ENCODE data around the gene GRK4.
"Not testable (repeated sequence)": the region's sequence is repeated elsewhere in the genome, so short reads cannot be mapped to it uniquely, and the experiment has no call there.

Gene GRK4

GRCh38 chr4:2930135-2930757 is 33.1 kb upstream of the GRK4 start:
- DNase-seq (ENCODE audit: insufficient read length, low spot score) (no peak), FAIRE-seq (no peak)

- FAIRE-seq: no peak
- no peak for DNase-seq (ENCODE audit: insufficient read length, low spot score)
Measured at GRCh38 chr4:2930758-2931511, 32.4 kb upstream of the GRK4 start.

GRCh38 chr4:2931512-2932301 is 31.7 kb upstream of the GRK4 start:
- FAIRE-seq (no peak), DNase-seq (ENCODE audit: insufficient read length, low spot score) (no peak)

GRCh38 chr4:2932321-2932950 is 30.9 kb upstream of the GRK4 start:
- no peak for FAIRE-seq

GRCh38 chr4:2932951-2933565 is 30.3 kb upstream of the GRK4 start:
- DNase-seq (ENCODE audit: insufficient read length, low spot score) (no peak), FAIRE-seq (no peak)

More at GRCh38 chr4:2932321-2932950, 30.9 kb upstream of the GRK4 start:
- DNase-seq (ENCODE audit: insufficient read length, low spot score): no peak

GRCh38 chr4:2933566-2934076 is 29.8 kb upstream of the GRK4 start:
- DNase-seq (ENCODE audit: insufficient read length, low spot score) (no peak), FAIRE-seq (no peak)

- no peak for FAIRE-seq
Measured at GRCh38 chr4:2934077-2934812, 29.1 kb upstream of the GRK4 start.

GRCh38 chr4:2934813-2935761 is 28.3 kb upstream of the GRK4 start:
- DNase-seq (ENCODE audit: insufficient read length, low spot score): peak; percentile 92
- peak; percentile 98 for FAIRE-seq

More at GRCh38 chr4:2934077-2934812, 29.1 kb upstream of the GRK4 start:
- DNase-seq (ENCODE audit: insufficient read length, low spot score): no peak

GRCh38 chr4:2935762-2936743 is 27.3 kb upstream of the GRK4 start:
- DNase-seq (ENCODE audit: insufficient read length, low spot score) (peak; percentile 53), FAIRE-seq (peak; percentile 60)

GRCh38 chr4:2936773-2937145 is 26.6 kb upstream of the GRK4 start:
- FAIRE-seq (no peak), DNase-seq (ENCODE audit: insufficient read length, low spot score) (no peak)

- DNase-seq (ENCODE audit: insufficient read length, low spot score): no peak
- peak; percentile 93 for FAIRE-seq
Measured at GRCh38 chr4:2937146-2937857, 26.1 kb upstream of the GRK4 start.

GRCh38 chr4:2937986-2938385 is 25.4 kb upstream of the GRK4 start:
- DNase-seq (ENCODE audit: insufficient read length, low spot score) (no peak), FAIRE-seq (no peak)

GRCh38 chr4:2938411-2938810 is 25.0 kb upstream of the GRK4 start:
- not testable (repeated sequence) for DNase-seq (ENCODE audit: insufficient read length, low spot score); FAIRE-seq

GRCh38 chr4:2938906-2939305 is 24.5 kb upstream of the GRK4 start:
- DNase-seq (ENCODE audit: insufficient read length, low spot score) (no peak), FAIRE-seq (no peak)

- DNase-seq (ENCODE audit: insufficient read length, low spot score) (no peak), FAIRE-seq (no peak)
Measured at GRCh38 chr4:2939383-2940243, 23.8 kb upstream of the GRK4 start.
